ENCODE measurements around the gene PPARG. TPM values are rescaled to one million over a fixed set of nuclear protein-coding genes. Genes with fewer than 3 reads are reported as not detected.
"Not testable (repeated sequence)": the region's sequence is repeated elsewhere in the genome, so short reads cannot be mapped to it uniquely, and the experiment has no call there.

PPARG gene
- total and polyA plus RNA-seq, 10 of the 15 experiments (the other 5 are each of a cell fraction or from before 2014, with no cell fraction given): 0.06 to 0.86 (median 0.12) TPM; not detected in 5

GRCh38 chr3:12275974-12276650, 12.8 kb upstream of the PPARG start:
- Histone ChIP-seq H3K9me3 (replicated peaks; ENCODE audit: control insufficient read depth, insufficient read depth, low read length) (no peaks in the 10 kb centered on the region), H3K79me2 (ENCODE audit: control insufficient read depth, insufficient read depth, low read length) (no peaks in the 10 kb centered on the region), H3K27ac (ENCODE audit: control insufficient read depth, insufficient read depth) (no peak overlapping the region), H3K27me3 (replicated peaks in 1 of 2; ENCODE audit: control insufficient read depth in 2 of 2, insufficient read depth in 2 of 2, low read length in 1 of 2) (no peaks in the 10 kb centered on the region), H3K4me1 (ENCODE audit: control insufficient read depth, insufficient read depth, low read length) (no peaks in the 10 kb centered on the region), H3K36me3 (ENCODE audit: control insufficient read depth in 2 of 2, insufficient read depth in 2 of 2, low read length in 1 of 2) (no peaks in the 10 kb centered on the region), H3K4me3 (no peak overlapping the region), H2AFZ (ENCODE audit: control insufficient read depth, low read depth, low read length) (no peak overlapping the region), H3K4me2 (ENCODE audit: control insufficient read depth, insufficient read depth) (no peak overlapping the region), H4K20me1 (ENCODE audit: control insufficient read depth, insufficient read depth) (no peaks in the 10 kb centered on the region), H3K9ac (ENCODE audit: control insufficient read depth, insufficient read depth, low read length) (no peak overlapping the region)
- no TSS peak for BruUV-seq (replicated peaks)
- DNase-seq (ENCODE audit: low read depth, low spot score) (no peak), ATAC-seq (no peak), FAIRE-seq (no peak)
- ChIA-PET SMC1A (ENCODE audit: uncharacterized antibody, unreplicated experiment) (no interaction called here), POLR2A (interaction anchor here (1.2 kb wide), 1 partner anchor 9 kb away, joined by 4 read pairs; no protein-coding TSS in a partner anchor), CTCF (interaction anchor here (0.7 kb wide), 1 partner anchor 223 kb away, joined by 3 read pairs; no protein-coding TSS in a partner anchor), RAD21 (ENCODE audit: unreplicated experiment) (no interaction called here)
- 39% methylated on average over 3 of the region's 3 CpGs for WGBS (ENCODE audit: insufficient coverage, insufficient replicate concordance, low lambda C conversion rate, missing lambda C conversion rate)
- in situ Hi-C loops (cut with MboI) (no loop called here), intact Hi-C loops (cut with micrococcal nuclease; ENCODE audit: unreplicated experiment) (no loop called here)
- no peak for TF ChIP-seq HDAC2 (IDR thresholded peaks at IDR 0.05)

DNA sequence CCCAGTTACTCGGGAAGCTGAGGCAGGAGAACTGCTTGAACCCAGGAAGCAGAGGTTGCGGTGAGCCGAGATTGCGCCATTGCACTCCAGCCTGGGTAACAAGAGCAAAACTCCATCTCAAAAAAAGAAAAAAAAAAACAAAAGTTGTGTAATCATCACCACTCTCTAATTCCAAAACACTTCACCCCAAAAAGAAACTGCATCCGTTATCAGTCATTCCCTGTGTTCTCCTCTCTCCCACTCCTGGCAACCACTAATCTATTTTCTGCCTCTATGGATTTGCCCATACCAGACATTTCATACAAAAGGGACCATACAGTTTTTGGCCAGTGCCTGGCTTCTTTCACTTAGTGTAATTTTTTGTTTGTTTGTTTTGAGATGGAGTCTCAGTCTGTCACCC, 12.0 kb upstream of the PPARG start:
- intact Hi-C loops (cut with micrococcal nuclease; ENCODE audit: unreplicated experiment); H3K27ac ChIP-seq (ENCODE audit: control insufficient read depth, insufficient read depth); CTCF ChIA-PET; ATAC-seq; in situ Hi-C loops (cut with MboI); H3K9ac ChIP-seq (ENCODE audit: control insufficient read depth, insufficient read depth, low read length); BruUV-seq (replicated peaks); H3K36me3 ChIP-seq (ENCODE audit: control insufficient read depth in 2 of 2, insufficient read depth in 2 of 2, low read length in 1 of 2); POLR2A ChIA-PET; H3K27me3 ChIP-seq (replicated peaks in 1 of 2; ENCODE audit: control insufficient read depth in 2 of 2, insufficient read depth in 2 of 2, low read length in 1 of 2); H4K20me1 ChIP-seq (ENCODE audit: control insufficient read depth, insufficient read depth); RAD21 ChIA-PET (ENCODE audit: unreplicated experiment); H2AFZ ChIP-seq (ENCODE audit: control insufficient read depth, low read depth, low read length); H3K4me1 ChIP-seq (ENCODE audit: control insufficient read depth, insufficient read depth, low read length); SMC1A ChIA-PET (ENCODE audit: uncharacterized antibody, unreplicated experiment); H3K4me3 ChIP-seq; H3K9me3 ChIP-seq (replicated peaks; ENCODE audit: control insufficient read depth, insufficient read depth, low read length); DNase-seq (ENCODE audit: low read depth, low spot score); H3K4me2 ChIP-seq (ENCODE audit: control insufficient read depth, insufficient read depth); H3K79me2 ChIP-seq (ENCODE audit: control insufficient read depth, insufficient read depth, low read length); FAIRE-seq: not testable (repeated sequence)
- 57% methylated on average over 5 of the region's 5 CpGs for WGBS (ENCODE audit: insufficient coverage, insufficient replicate concordance, low lambda C conversion rate, missing lambda C conversion rate)
